ENCODE results near the gene UBASH3B.
"Not testable (repeated sequence)": the region's sequence is repeated elsewhere in the genome, so short reads cannot be mapped to it uniquely, and the experiment has no call there.

The UBASH3B gene

GRCh38 chr11:122655527-122656072 lies at the start of gene UBASH3B:
UBASH3B (plus strand) TSS chr11:122655722; CDS start chr11:122656050, 328 bp downstream.
- DNase-seq: no peak

GRCh38 chr11:122607162-122607561 lies 48.4 kb upstream of the UBASH3B start:
- DNase-seq: not testable (repeated sequence)

GRCh38 chr11:122612123-122612824 lies 43.2 kb upstream of the UBASH3B start:
- DNase-seq: no peak

GRCh38 chr11:122616718-122617117 lies 38.8 kb upstream of the UBASH3B start:
- no peak for DNase-seq

- no peak for DNase-seq
These were observed 38.2 kb upstream of the UBASH3B start for GRCh38 chr11:122617297-122617696.

- no peak for DNase-seq
These were observed 37.6 kb upstream of the UBASH3B start for GRCh38 chr11:122617926-122618325.

- no peak for DNase-seq
These were observed 36.6 kb upstream of the UBASH3B start for GRCh38 chr11:122618927-122619326.

- no peak for DNase-seq
These were observed 35.8 kb upstream of the UBASH3B start for GRCh38 chr11:122619757-122620156.

- not testable (repeated sequence) for DNase-seq
These were observed 30.0 kb upstream of the UBASH3B start for GRCh38 chr11:122625501-122625900.

GRCh38 chr11:122625976-122626665 lies 29.4 kb upstream of the UBASH3B start:
- DNase-seq: no peak

GRCh38 chr11:122627745-122628144 lies 27.8 kb upstream of the UBASH3B start:
- no peak for DNase-seq

GRCh38 chr11:122628810-122629555 lies 26.5 kb upstream of the UBASH3B start:
- peak; percentile 15 for DNase-seq

GRCh38 chr11:122632181-122632824 lies 23.2 kb upstream of the UBASH3B start:
- no peak for DNase-seq

- no peak for DNase-seq
These were observed 22.2 kb upstream of the UBASH3B start for GRCh38 chr11:122633219-122633829.

GRCh38 chr11:122634501-122634900 lies 21.0 kb upstream of the UBASH3B start:
- no peak for DNase-seq

GRCh38 chr11:122637541-122637940 lies 18.0 kb upstream of the UBASH3B start:
- no peak for DNase-seq

- DNase-seq: no peak
These were observed 13.0 kb upstream of the UBASH3B start for GRCh38 chr11:122642472-122642922.

GRCh38 chr11:122642971-122643370 lies 12.6 kb upstream of the UBASH3B start:
- no peak for DNase-seq

- no peak for DNase-seq
These were observed 9.7 kb upstream of the UBASH3B start for GRCh38 chr11:122645847-122646246.

- no peak for DNase-seq
These were observed 8.8 kb upstream of the UBASH3B start for GRCh38 chr11:122646549-122647340.

GRCh38 chr11:122647736-122648275 lies 7.7 kb upstream of the UBASH3B start:
- no peak for DNase-seq
